Kidney glomerular epithelial cell (primary cell): Measurements from ENCODE around the gene PATE4.
"Not testable (repeated sequence)": the region's sequence is repeated elsewhere in the genome, so short reads cannot be mapped to it uniquely, and the experiment has no call there.

Source experiments
- DNase-seq: peaks from one replicate; lab custom pipeline; 2025; lab: John Stamatoyannopoulos, UW

Gene PATE4, protein sequence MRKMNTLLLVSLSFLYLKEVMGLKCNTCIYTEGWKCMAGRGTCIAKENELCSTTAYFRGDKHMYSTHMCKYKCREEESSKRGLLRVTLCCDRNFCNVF

DNA sequence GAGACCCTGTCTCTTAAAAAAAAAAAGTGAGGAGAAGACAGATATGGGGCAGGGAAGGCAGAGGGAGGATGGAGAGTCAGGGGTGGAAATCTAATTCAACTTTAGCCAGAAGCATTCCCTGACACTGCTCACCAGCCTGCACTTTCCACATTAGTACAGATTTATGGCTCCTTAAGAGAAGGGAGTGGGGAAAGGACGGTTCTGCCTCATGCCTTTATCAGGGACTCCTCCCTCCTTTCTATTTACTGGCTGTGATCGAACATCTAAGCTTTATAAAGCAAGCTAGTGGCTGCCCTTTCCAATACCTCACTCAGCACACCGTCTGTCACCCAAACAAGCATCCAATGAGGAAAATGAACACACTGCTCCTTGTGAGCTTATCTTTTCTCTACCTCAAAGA, at the start of gene PATE4:
Gene PATE4, plus strand, starts transcription at position 301 of the 400 bp plus-strand sequence. Its CDS starts 44 bp downstream, at position 345.
- no peak for DNase-seq

DNA sequence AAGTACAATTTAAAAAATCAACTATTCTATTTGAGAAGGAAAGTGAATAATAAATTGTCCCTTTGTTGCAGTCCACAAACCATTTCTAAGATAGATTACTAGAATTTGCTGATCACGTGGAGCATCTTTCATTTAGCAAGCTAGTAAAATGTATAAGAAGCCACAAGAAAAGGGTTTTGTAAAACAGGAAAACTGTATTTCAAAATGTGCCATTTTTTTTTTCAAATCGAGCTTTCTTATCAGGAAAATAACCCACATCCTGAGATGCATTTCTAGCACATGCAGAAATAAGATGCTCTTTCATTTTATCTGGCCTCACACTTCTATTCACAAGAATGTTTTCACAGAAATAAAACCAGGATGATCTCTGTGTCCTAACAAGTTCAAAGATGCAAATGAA, 48.4 kb upstream of the PATE4 start:
- DNase-seq: no peak

DNA sequence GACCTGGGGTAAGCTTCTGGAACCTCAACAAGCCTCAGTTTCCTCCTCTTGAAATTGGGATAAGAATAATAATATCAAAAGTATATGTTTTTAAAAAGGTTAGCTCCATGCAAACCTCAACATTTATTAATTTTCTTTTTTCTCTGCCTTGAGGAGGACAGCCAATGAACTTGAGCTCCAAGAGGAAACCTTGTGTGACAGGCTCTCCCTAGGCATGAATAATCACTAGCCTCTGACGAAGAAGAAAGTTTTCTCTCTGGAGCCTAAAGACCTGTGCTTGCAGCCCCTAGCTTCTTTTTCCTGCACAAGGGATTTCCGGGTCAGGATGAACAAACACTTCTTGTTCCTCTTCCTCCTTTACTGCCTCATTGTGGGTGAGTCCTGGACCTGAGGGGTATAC, 45.3 kb upstream of the PATE4 start, which contains the start of gene PATE3:
Gene PATE3, plus strand, starts transcription at position 301 of the 400 bp plus-strand sequence. Its CDS starts 25 bp downstream, at position 326.
- no peak for DNase-seq

DNA sequence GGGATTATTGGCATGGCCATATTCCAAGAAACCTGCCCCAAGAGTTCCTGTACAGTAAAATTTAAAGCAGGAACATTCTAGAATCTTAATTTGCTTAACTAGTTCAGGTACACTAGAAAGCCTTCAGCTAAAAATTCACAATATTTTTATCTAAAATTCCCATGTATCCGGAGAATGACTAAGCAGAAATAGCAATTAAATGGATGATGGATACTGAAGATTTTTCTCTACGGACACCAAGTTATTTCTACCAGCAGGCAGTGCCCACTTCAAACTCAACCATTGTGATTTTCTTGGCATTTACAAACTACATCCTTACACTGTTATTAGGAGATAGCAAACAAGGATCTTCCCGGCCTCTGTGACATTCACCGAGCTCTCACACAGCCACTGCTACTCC, 42.3 kb upstream of the PATE4 start:
- no peak for DNase-seq

DNA sequence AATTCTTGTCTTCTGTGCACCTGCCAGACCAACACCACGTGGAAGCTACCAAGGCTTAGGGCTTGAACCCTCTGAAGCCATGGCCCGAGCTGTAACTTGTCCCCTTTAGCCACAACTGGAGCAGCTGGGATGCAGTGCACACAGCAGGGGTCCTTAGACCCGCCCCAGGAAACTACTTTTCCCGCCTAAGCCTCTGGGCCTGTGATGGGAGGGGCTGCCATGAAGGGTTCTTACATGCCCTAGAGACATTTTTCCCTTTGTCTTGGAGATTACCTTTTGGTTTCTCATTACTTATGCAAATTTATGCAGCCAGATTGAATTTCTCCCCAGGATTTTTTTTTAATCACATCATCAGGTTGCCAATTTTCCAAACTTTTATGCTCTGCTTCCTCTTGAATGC, 35.5 kb upstream of the PATE4 start:
- DNase-seq: no peak

DNA sequence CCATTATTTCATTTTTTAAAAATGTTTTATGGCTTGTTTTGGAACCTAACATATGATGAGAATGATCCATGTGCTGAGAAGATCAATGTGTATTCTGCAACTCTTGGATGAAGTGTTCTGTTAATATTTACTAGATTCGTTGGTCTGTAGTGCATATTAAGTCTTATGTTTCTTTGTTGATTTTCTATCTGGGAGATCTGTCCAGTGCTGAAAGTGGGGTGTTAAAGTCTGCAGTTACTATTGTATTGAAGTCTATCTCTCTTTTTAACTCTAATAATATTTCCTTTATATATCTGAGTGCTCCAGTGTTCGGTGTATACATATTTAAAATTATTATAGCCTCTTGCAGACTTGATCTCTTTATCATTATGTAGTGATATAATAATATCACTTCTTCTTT, 33.3 kb upstream of the PATE4 start:
- no peak for DNase-seq

DNA sequence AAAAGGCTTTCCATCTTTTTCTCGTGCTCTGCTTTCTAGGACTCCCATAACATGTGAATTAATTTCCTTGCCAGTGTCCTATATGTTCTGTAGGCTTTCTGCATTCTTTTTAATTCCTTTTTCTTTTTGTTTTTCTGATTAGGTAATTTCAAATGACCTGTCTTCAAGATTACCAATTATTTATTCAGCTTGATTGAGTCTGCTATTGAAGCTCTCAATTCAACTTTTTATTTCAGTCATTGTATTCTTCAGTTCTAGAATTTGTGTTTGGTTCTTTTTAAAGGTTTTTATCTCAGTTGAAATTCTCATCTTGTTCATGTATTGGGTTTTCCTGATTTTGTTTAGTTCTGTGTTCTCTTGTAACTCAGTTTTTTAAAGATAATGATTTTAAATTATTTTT, 30.7 kb upstream of the PATE4 start:
- no peak for DNase-seq

DNA sequence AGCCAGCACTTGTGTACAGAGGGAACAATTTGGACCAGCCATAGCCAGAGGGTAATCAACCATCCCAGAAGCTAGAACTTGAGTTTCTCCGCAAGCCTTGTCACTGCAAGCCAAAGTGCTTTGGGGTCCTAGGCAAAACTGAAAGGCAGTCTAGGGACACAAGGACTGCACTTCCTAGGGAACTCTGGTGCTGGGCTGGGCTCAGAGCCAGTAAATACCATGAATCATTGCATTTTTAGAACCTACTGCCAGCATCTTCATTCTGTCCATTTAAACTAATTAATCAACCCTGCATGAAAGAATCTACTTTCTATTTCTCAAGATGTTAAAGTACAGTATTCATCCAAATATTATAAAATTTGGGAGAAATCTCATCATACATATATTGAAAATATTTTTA, 25.2 kb upstream of the PATE4 start:
- no peak for DNase-seq

DNA sequence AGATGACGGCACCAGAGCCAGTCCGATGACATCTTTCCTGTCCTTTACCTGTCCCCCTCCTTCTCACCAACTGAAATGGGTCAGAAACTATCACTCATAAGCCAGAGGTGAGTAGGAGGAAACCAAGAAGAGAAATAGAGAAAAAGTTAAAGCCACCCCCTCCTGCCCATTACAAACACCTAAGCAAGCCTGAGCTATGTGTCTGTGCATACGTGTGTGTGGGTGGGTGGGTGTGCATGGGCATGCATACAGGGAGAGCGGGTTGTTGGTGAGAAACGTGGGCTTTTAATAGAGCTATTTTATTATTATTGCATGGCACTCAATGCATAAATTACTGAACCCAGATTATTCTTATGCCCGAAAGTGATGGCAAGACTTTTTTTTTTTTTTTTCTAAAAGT, 2.6 kb downstream of the PATE4 start:
- no peak for DNase-seq

DNA sequence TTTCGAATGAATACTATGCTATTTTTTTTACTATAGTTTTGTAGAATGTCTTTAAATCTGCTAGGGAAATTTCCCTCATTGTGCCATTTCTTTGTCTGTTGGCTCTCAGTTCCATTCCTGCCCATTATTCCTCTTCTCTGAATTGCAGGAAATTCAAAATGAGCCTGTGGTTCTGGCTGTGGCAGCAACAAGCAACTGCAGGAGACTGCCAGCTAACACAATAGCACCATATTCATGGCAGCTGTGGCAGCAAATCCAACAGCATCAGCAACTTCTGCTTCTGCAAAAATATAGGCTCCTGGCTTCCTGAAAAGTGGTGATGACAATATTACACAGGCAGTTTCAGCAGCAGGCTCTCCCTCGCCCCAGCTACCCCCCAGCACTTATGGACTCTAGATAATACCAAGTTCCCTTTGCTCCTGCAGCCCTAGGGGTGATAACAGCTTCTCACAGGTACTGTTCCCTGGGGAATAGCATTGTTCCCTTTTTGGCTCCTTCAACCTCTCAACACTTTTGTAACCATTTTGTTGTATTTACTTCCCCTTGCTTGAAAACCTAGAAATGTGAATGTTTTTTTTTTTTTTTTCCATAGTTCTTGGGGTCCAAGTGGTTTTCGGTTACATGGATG, 9.3 kb downstream of the PATE4 start:
- DNase-seq: no peak

DNA sequence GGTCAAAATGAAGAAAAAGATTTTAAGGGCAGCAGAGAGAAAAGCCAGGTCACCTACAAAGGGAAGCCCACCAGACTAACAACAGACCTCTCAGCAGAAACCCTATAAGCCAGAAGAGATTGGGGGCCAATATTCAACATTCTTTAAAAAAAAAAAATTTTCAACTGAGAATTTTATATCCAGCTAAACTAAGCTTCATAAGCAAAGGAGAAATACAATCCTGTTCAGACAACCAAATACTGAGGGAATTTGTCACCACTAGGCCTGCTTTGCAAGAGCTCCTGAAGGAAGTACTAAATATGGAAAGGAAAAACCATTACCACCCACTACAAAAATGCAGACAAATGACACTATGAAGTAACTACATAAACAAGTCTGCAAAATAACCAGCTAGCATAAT, 13.1 kb downstream of the PATE4 start:
- no peak for DNase-seq

DNA sequence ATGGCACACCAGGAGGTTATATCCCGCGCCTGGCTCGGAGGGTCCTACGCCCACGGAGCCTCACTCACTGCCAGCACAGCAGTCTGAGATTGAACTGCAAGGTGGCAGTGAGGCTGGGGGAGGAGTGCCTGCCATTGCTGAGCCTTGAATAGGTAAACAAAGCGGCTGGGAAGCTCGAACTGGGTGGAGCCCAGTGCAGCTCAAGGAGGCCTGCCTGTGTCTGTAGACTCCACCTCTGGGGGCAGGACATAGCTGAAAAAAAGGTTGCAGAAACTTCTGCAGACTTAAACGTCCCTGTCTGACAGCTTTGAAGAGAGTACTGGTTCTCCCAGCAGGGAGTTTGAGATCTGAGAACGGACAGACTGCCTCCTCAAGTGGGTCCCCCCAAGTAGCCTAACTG, 24.6 kb downstream of the PATE4 start:
- not testable (repeated sequence) for DNase-seq

DNA sequence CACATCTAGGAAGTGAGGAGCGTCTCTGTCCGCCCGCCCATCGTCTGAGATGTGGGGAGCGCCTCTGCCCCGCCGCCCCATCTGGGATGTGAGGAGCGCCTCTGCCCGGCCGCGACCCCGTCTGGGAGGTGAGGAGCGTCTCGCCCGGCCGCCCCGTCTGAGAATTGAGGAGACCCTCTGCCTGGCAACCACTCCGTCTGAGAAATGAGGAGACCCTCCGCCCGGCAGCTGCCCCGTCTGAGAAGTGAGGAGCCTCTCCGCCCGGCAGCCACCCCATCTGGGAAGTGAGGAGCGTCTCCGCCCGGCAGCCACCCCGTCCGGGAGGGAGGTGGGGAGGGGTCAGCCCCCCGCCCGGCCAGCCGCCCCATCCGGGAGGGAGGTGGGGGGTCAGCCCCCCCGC, 29.7 kb downstream of the PATE4 start:
- not testable (repeated sequence) for DNase-seq

DNA sequence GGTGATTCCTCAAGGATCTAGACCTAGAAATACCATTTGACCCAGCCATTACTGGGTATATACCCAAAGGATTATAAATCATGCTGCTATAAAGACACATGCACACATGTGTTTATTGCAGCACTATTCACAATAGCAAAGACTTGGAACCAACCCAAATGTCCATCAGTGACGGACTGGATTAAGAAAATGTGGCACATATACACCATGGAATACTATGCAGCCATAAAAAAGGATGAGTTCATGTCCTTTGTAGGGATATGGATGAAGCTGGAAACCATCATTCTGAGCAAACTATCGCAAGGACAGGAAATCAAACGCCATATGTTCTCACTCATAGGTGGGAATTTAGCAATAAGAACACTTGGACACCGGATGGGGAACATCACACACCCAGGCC, 32.2 kb downstream of the PATE4 start:
- DNase-seq: not testable (repeated sequence)

DNA sequence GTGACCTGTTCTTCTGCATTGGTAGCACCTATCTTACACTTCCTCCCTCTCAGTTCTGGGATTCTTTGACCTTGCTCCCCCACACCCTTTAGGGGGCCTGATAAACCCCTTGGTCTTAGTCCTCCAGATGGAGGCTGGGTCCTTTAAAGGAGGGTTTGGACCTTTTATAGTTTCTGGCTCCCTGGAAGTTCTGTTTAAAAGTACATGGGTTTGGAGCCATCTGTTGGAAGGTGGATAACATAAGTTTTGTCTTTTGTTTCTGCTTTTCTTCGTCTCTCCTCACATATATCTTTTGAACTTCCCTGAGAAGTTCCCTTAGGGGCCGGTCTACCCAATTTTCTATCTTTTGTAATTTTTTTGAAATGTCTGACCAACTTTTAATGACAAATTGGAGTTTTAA, 36.4 kb downstream of the PATE4 start:
- no peak for DNase-seq

DNA sequence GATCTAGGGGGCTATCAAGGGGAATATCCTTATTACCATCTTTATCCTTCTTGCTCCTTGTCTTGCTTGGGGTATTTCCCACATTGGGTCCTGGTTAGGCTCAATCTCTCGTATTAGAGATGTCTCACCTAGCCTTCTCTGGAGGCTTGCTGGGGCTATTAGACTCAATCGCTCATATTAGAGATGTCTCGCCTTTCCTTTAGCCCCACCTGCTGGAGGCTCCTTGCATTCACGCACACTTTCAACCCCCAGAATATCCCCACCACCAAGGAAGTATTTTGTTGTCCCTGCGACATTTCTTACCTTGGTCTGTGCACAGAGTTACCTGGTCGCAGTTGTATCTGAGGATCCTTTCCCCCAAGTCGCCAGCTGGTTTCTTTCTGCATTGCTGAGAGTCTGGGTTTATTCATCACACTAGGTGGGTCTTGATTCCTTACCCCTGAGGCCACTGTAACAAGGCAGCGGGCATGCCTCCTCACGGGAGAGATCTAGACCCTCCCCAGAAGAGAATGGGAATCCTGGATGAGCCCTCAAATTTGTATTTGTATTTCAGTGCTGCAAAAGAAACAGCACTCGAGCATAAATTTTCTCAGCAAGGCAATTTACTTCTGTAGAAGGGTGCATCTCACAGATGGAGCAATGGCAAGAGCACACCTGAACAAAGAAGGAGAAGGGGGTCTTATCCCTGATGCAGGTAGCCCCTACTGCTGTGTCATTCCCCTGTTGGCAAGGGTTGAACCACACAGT, 38.4 kb downstream of the PATE4 start:
- DNase-seq: no peak

DNA sequence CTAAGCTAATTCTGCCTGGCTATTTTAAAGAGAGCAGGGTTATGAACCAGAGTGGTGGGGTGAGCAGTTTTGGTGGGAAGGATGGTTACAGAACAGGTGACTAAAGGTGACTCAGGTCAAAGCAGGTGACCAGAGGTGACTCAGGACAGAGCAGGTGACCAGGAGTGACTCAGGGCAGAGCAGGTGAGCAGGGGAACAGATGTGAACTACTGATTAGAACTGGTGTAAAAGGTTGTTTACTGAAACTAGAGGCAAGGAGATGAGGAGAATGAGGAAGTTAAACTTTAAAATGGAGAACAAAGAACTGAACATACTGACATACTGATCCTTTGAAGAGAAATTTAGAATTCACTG, 39.0 kb downstream of the PATE4 start:
- DNase-seq: no peak

DNA sequence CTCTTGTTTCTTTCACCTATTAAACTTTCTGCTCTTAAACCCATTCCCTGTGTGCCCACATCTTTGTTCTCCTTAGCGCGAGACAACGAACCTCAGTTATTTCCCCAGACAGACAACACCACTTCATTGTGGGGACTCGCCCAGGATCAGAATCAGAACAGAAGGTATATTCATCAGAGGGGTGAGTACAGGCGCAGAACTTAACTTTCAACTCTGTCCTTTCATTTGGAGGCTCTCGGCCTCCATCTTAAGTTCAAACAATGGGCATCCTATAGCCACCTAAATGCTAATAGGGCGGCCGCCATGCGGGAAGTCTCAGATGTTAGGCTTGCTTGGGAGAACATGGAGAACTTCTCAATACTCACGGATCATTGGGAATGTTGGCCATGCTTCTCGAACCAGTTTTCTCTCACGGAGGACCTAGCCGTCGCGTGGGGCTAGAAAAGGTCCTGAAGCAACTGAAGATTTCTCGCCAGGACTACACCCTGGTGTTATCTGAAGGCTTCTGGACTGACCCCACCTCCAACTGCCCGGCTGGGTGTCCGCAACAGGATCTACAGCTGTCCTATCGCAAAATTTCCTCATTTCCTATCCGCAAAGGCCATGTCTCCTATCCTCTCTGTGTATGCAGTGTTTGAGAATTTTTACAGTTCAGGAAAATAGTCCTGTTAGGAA, 40.9 kb downstream of the PATE4 start:
- DNase-seq: no peak

DNA sequence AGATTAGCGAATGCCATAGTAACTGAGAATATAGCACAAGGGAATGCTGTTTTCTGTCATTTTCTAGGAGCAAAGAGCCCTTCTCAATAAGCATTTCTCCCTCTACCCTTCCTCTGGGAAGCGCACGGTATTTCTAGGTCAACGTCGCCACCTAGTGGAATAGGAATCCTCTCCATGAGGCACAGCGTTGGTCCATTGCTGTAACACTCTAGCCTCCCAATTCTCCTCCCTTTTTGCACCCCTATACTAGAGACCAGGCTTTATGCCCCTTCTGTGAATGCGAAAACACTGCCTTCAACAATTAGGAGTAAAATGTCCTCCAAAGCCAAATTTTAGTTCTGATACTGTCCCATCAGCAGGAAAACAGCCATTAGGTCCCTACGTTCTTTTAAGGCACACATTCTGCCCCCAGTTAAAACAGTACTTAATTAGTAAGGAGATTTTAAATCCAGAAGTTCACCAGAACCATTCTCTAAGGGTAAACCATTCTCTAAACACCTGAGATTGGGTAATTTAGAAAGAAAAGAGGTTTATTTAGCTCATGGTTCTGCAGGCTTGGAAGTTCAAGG, 41.5 kb downstream of the PATE4 start:
- DNase-seq: peak; percentile 33

DNA sequence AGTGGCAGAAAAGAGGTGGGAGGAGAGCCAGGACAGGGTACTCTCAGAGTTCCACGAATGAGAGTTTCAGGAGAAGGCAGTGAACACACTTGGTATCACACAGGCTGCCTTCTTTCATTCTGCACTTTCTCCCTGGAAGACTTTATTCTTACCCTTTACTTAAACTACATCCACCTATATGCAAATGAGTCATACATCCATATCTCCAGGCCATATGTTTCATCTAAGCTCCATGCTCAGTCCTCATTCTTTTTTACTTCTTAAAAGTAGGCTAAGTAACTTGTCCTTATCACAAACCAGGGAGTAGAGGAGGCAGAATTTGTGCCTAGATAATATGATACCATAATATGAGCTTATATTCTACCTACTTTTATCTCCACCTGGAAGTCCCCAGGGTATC, 48.2 kb downstream of the PATE4 start:
- no peak for DNase-seq

DNA sequence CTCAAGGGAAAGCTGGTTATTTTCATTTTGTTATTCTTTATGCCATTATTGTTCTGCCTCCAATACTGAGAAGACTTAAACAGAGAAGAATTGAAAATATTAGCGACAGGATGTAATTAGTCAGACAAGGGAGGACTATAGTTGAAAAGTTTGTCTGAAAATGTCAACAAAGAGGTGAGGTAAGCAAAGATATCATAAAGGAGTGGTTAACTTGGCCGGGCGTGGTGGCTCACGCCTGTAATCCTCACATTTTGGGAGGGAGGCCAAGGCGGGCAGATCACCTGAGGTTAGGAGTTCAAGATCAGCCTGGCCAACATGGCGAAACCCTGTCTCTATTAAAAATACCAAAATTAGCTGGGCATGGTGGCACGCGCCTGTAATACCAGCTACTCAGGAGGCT, 50.3 kb downstream of the PATE4 start:
- DNase-seq: no peak

DNA sequence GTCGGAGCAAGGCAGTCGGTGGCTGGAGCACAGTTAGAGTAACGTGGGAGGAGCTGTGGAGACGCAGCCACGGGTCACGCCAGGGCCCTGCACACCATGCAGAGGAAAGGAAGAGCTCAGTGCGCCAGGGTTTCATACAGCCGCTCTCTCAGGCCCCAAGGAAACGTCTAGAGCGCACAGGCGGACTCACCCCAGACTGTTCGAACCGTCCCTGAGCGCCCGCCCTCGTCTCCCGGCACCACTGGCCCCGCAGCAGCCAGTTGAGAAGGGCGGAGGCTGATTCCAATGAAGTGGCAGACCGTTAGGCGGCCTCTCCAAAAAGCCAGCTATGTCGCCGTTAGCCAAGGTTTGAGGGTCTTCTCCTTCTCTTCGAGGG, 53.9 kb downstream of the PATE4 start:
- peak; percentile 12 for DNase-seq
